HEK293 (cell line): ENCODE measurements around the gene OTUB1.

Experiments
- CTCF ChIA-PET: fragments of 350-600 bp; formaldehyde crosslinking; extraction: SDS; loops from one replicate; lab custom pipeline; 2021; ENCODE audit warnings: antibody characterized with exemption; lab: Yijun Ruan, JAX
- POLR2A ChIA-PET: fragments of 300-600 bp; formaldehyde crosslinking; extraction: SDS; loops from one replicate; lab custom pipeline; 2020; ENCODE audit warnings: antibody characterized with exemption, inconsistent platforms; lab: Yijun Ruan, JAX
- H3K27ac ChIP-seq: fragments of 200-500 bp; sonication (Bioruptor generic); 2 replicates; pipeline ENCODE4 v1.5.1; 2014; ENCODE audit warnings: low read depth, low read length, control low read depth, inconsistent platforms; ENCODE audit errors: extremely low read depth
- H3K36me3 ChIP-seq, 2 experiments: fragments of 200-500 bp in 1 of 2; sonication (Bioruptor generic) in 1 of 2; 1 replicate in 1 of 2; 2 replicates in 1 of 2; pipeline ENCODE4 v1.5.1; 2014 to 2017; ENCODE audit warnings: inconsistent platforms in 2 of 2, low read length in 2 of 2; ENCODE audit not compliant: control insufficient read depth in 2 of 2, insufficient read depth in 1 of 2
- H3K4me1 ChIP-seq: fragments of 200-500 bp; sonication (Bioruptor generic); 2 replicates; pipeline ENCODE4 v1.5.1; 2014; ENCODE audit warnings: mild to moderate bottlenecking, low read length, inconsistent platforms; ENCODE audit not compliant: control insufficient read depth, insufficient read depth
- H3K4me3 ChIP-seq: 2 replicates; pipeline ENCODE4 v1.5.1; 2011; ENCODE audit warnings: low read depth, mild to moderate bottlenecking, control low read depth, low read length, moderate library complexity
- H3K9me3 ChIP-seq: fragments of 200-500 bp; sonication (Bioruptor generic); 2 replicates; pipeline ENCODE4 v1.5.1; 2014; ENCODE audit warnings: low read depth, low read length, inconsistent platforms; ENCODE audit not compliant: control insufficient read depth, insufficient read depth
- EGR2 ChIP-seq: fragments of 450-650 bp; formaldehyde crosslinking; IDR thresholded peaks from 2 replicates; pipeline ENCODE4 v1.5.1; 2016; ENCODE audit warnings: low read depth, missing biosample characterization, missing genetic modification characterization
- TCF7L2 ChIP-seq: IDR thresholded peaks from 2 replicates; pipeline ENCODE4 v1.6.1; 2011; ENCODE audit warnings: low read depth, mild to moderate bottlenecking, inconsistent platforms, low read length, moderate library complexity, borderline replicate concordance
- TRIM28 ChIP-seq: IDR thresholded peaks from 2 replicates; pipeline ENCODE4 v1.6.1; 2011; ENCODE audit warnings: low read length, control low read depth, borderline replicate concordance
- ZFHX2 ChIP-seq: fragments of 450-650 bp; formaldehyde crosslinking; conservative IDR thresholded peaks from 2 replicates; pipeline ENCODE4 v1.5.1; 2016; ENCODE audit warnings: missing biosample characterization, missing genetic modification characterization
- ZNF184 ChIP-seq: fragments of 450-650 bp; IDR thresholded peaks from 2 replicates; pipeline ENCODE4 v1.5.1; 2018; ENCODE audit warnings: missing biosample characterization, mild to moderate bottlenecking, missing genetic modification characterization
- ZNF19 ChIP-seq: fragments of 450-650 bp; formaldehyde crosslinking; IDR thresholded peaks from 2 replicates; pipeline ENCODE4; 2016; ENCODE audit warnings: missing biosample characterization, missing genetic modification characterization, low read depth
- ZNF202 ChIP-seq: fragments of 450-650 bp; formaldehyde crosslinking; IDR thresholded peaks from 2 replicates; pipeline ENCODE4 v1.5.1; 2016; ENCODE audit warnings: missing biosample characterization, missing genetic modification characterization, borderline replicate concordance
- ZNF221 ChIP-seq: fragments of 450-650 bp; formaldehyde crosslinking; IDR thresholded peaks from 2 replicates; pipeline ENCODE4 v1.5.1; 2017; ENCODE audit warnings: missing biosample characterization, missing genetic modification characterization, borderline replicate concordance
- ZNF266 ChIP-seq: fragments of 450-650 bp; formaldehyde crosslinking; IDR thresholded peaks from 2 replicates; pipeline ENCODE4 v1.5.1; 2016; ENCODE audit warnings: missing biosample characterization, missing genetic modification characterization, low read depth
- ZNF544 ChIP-seq: fragments of 450-650 bp; formaldehyde crosslinking; IDR thresholded peaks from 2 replicates; pipeline ENCODE4 v1.5.0; 2017; ENCODE audit warnings: missing biosample characterization, missing genetic modification characterization
- ZNF548 ChIP-seq: fragments of 450-650 bp; formaldehyde crosslinking; IDR thresholded peaks from 2 replicates; pipeline ENCODE4 v1.5.1; 2016; ENCODE audit warnings: missing biosample characterization, missing genetic modification characterization
- ZNF585B ChIP-seq: fragments of 450-650 bp; formaldehyde crosslinking; IDR thresholded peaks from 2 replicates; pipeline ENCODE4 v1.5.1; 2016; ENCODE audit warnings: missing biosample characterization, missing genetic modification characterization
- ZNF629 ChIP-seq: fragments of 450-650 bp; formaldehyde crosslinking; IDR thresholded peaks from 2 replicates; pipeline ENCODE4 v1.5.1; 2017; ENCODE audit warnings: missing biosample characterization, missing genetic modification characterization
- ZNF660 ChIP-seq: fragments of 450-650 bp; IDR thresholded peaks from 2 replicates; pipeline ENCODE4 v1.5.1; 2018; ENCODE audit warnings: missing biosample characterization, mild to moderate bottlenecking, missing genetic modification characterization
- ZNF707 ChIP-seq: fragments of 450-650 bp; formaldehyde crosslinking; IDR thresholded peaks from 2 replicates; pipeline ENCODE4 v1.5.1; 2016; ENCODE audit warnings: missing biosample characterization, missing genetic modification characterization
- ZNF791 ChIP-seq: fragments of 450-650 bp; formaldehyde crosslinking; IDR thresholded peaks from 2 replicates; pipeline ENCODE4 v1.5.1; 2016; ENCODE audit warnings: missing biosample characterization, missing genetic modification characterization
- ZNF837 ChIP-seq: fragments of 450-650 bp; formaldehyde crosslinking; IDR thresholded peaks from 2 replicates; pipeline ENCODE4 v1.5.1; 2016; ENCODE audit warnings: missing biosample characterization, missing genetic modification characterization
- TF ChIP-seq, protein P1 (sequence below): fragments of 450-650 bp; formaldehyde crosslinking; IDR thresholded peaks from 2 replicates; pipeline ENCODE4 v1.5.1; 2016; ENCODE audit warnings: missing biosample characterization, missing genetic modification characterization
- TF ChIP-seq, protein P2 (sequence below): fragments of 450-650 bp; formaldehyde crosslinking; IDR thresholded peaks from 2 replicates; pipeline ENCODE4 v1.5.1; 2016; ENCODE audit warnings: missing biosample characterization, missing genetic modification characterization

The OTUB1 gene

DNA sequence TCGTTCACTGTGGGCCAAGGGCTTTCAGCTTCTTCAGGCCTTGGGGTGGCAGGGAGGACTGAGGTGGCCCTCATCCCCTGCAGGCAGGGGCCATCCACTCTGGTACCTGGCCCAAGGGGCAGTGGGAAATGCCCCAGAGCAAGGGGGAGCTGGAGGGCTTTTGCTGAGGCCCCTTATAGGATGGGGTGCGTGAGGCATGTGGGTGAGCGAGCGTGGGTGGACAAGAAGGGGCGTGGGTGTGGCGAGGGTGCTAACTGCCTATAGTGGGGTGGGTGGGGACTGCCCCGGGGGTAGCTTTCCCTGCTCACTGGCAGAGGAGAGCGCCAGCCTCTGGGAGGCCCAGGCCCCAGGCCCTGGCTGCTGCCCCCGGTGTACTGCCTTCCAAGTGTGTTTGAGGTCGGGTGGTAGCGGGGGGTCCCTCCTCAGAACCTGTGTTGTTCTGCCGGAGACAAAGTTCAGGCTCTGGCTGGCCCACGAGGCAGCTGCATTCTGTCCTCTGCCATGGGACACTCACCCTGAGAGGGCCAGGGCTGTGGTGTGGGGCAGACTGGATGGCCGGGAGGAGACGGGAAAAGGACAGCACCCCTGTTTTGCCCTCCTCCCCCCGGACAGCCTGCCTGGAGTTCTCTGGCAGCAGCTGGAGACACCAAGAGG is 52.9 kb downstream of the OTUB1 start:
- CTCF ChIA-PET, result interaction anchor here (0.6 to 1.7 kb wide), 4 partner anchors 111 to 271 kb away, joined by 3 to 7 read pairs (median 4); no protein-coding TSS in a partner anchor

DNA sequence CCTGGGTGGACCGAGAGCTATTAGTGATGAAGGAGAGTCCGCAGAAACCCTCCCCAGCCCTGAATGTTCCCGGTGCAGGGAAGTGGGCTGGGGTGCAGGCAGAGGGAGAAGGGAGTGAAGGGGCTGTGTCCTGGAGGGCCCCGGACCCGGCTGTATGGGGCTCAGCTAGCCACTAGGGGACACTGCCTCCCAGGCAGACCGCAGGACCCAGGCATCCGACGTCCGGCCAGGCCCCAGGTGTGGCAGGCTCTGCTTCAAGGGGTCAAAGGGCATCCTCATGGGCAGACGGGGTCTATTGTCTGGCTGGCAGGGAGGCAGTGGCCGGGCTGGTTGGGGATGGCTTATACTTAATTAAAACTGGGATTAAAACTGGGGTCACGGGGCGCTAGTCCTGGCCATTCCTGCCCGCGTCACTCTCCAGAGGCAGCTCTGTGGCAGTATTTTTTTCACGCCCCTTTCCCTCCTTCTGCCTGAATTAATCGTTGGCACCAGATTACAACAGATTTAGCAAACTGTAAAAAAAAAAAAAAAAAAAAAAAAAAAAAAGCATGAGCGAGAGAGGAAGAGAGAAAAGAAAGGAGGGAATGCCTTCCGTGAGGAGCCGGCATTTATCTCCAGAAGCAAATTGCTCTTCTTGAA is 54.6 kb downstream of the OTUB1 start:
- TF ChIP-seq ZNF266 (no peak), ZNF791 (tag by site-specific recombination) (no peak), ZNF837 (no peak)
- TF ChIP-seq, protein P1, sequence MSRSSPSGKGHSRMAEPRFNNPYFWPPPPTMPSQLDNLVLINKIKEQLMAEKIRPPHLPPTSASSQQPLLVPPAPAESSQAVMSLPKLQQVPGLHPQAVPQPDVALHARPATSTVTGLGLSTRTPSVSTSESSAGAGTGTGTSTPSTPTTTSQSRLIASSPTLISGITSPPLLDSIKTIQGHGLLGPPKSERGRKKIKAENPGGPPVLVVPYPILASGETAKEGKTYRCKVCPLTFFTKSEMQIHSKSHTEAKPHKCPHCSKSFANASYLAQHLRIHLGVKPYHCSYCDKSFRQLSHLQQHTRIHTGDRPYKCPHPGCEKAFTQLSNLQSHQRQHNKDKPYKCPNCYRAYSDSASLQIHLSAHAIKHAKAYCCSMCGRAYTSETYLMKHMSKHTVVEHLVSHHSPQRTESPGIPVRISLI, result 0 out of 2 replicates have a peak, but pooled peaks have one; percentile 35
- H3K27ac ChIP-seq, result no peak overlapping the region
- H3K9me3 ChIP-seq, result no peaks in the 10 kb centered on the region
- H3K4me1 ChIP-seq, result no peaks in the 10 kb centered on the region
- no peak overlapping the region for H3K4me3 ChIP-seq
- no peaks in the 10 kb centered on the region for H3K36me3 ChIP-seq
- ChIA-PET CTCF (interaction anchor here (0.6 to 2.4 kb wide), 3 partner anchors 9 to 107 kb away, joined by 3 to 10 read pairs (median 4); no protein-coding TSS in a partner anchor), POLR2A (no interaction called here)

More for the DNA sequence above, 52.9 kb downstream of the OTUB1 start:
- TF ChIP-seq ZNF184 (tag by site-specific recombination), result no peak
- TF ChIP-seq ZNF221 (tag by site-specific recombination), result no peak
- peak; percentile 68 for TF ChIP-seq EGR2 (tag by site-specific recombination)
- no peak for TF ChIP-seq ZNF707 (tag by site-specific recombination)
- TF ChIP-seq ZNF629, result no peak
- no peak for TF ChIP-seq TRIM28
- no peak for TF ChIP-seq ZNF202 (tag by site-specific recombination)
- no peak for TF ChIP-seq ZNF544 (tag by site-specific recombination)
- TF ChIP-seq ZNF19 (tag by site-specific recombination), result no peak
- no peak for TF ChIP-seq ZNF660 (tag by site-specific recombination)
- TF ChIP-seq ZNF585B, result no peak
- TF ChIP-seq ZNF548, result no peak
- TF ChIP-seq, protein P2, sequence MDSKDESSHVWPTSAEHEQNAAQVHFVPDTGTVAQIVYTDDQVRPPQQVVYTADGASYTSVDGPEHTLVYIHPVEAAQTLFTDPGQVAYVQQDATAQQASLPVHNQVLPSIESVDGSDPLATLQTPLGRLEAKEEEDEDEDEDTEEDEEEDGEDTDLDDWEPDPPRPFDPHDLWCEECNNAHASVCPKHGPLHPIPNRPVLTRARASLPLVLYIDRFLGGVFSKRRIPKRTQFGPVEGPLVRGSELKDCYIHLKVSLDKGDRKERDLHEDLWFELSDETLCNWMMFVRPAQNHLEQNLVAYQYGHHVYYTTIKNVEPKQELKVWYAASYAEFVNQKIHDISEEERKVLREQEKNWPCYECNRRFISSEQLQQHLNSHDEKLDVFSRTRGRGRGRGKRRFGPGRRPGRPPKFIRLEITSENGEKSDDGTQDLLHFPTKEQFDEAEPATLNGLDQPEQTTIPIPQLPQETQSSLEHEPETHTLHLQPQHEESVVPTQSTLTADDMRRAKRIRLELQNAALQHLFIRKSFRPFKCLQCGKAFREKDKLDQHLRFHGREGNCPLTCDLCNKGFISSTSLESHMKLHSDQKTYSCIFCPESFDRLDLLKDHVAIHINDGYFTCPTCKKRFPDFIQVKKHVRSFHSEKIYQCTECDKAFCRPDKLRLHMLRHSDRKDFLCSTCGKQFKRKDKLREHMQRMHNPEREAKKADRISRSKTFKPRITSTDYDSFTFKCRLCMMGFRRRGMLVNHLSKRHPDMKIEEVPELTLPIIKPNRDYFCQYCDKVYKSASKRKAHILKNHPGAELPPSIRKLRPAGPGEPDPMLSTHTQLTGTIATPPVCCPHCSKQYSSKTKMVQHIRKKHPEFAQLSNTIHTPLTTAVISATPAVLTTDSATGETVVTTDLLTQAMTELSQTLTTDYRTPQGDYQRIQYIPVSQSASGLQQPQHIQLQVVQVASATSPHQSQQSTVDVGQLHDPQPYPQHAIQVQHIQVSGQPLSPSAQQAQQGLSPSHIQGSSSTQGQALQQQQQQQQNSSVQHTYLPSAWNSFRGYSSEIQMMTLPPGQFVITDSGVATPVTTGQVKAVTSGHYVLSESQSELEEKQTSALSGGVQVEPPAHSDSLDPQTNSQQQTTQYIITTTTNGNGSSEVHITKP, result no peak
- no peak for TF ChIP-seq TCF7L2
- TF ChIP-seq ZFHX2 (tag by site-specific recombination), result peak; percentile 79
- TF ChIP-seq, all 188 proteins: peak for 2
- H3K9me3 ChIP-seq, result no peaks in the 10 kb centered on the region
- H3K27ac ChIP-seq, result no peak overlapping the region
- no peaks in the 10 kb centered on the region for H3K4me1 ChIP-seq
- POLR2A ChIA-PET, result interaction anchor here (0.5 kb wide), 1 partner anchor 55 kb away, joined by 4 read pairs; no protein-coding TSS in a partner anchor
- H3K4me3 ChIP-seq, result no peak overlapping the region
- H3K36me3 ChIP-seq, result no peaks in the 10 kb centered on the region
